ENCODE measurements around the gene IGFL1.

DNA sequence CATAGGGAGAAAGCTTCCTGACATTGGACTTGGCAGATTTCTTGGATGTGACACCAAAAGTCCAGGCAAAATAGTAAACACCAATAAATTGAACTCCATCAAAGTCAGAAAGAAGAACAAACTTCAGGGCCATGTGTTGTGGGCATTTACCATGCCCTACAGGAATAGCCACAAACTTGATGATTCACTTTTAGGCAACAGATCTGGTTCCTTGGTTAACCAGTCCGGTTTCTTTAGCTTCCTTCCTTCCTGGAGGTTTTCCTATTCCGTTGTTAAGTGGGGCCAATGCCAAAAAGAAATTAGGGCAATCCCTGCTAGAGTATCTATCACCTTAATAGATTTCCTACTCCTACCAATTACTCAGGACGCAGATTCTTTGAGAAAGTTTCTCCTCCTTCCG is 25.2 kb downstream of the IGFL1 start:
- TF ChIP-seq, protein P1, sequence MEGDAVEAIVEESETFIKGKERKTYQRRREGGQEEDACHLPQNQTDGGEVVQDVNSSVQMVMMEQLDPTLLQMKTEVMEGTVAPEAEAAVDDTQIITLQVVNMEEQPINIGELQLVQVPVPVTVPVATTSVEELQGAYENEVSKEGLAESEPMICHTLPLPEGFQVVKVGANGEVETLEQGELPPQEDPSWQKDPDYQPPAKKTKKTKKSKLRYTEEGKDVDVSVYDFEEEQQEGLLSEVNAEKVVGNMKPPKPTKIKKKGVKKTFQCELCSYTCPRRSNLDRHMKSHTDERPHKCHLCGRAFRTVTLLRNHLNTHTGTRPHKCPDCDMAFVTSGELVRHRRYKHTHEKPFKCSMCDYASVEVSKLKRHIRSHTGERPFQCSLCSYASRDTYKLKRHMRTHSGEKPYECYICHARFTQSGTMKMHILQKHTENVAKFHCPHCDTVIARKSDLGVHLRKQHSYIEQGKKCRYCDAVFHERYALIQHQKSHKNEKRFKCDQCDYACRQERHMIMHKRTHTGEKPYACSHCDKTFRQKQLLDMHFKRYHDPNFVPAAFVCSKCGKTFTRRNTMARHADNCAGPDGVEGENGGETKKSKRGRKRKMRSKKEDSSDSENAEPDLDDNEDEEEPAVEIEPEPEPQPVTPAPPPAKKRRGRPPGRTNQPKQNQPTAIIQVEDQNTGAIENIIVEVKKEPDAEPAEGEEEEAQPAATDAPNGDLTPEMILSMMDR (IDR thresholded peaks at IDR 0.05), result no peak
- TF ChIP-seq POLR2A (IDR thresholded peaks at IDR 0.05), result no peak
